Islet precursor cell (in vitro differentiated cells): ENCODE data around the gene MRPL9.
"Not testable (repeated sequence)": the region's sequence is repeated elsewhere in the genome, so short reads cannot be mapped to it uniquely, and the experiment has no call there.

Experiments
- DNase-seq: peaks from one replicate; pipeline ENCODE4 v3.0.0-alpha.2; 2018

The MRPL9 gene

GRCh38 chr1:151782741-151783140, 19.4 kb upstream of the MRPL9 start:
- DNase-seq, result no peak

- DNase-seq, result not testable (repeated sequence)
These were observed 18.7 kb upstream of the MRPL9 start for GRCh38 chr1:151782026-151782425.

- not testable (repeated sequence) for DNase-seq
These were observed 17.4 kb upstream of the MRPL9 start for GRCh38 chr1:151780736-151781135.

- DNase-seq, result no peak
These were observed 16.6 kb upstream of the MRPL9 start for GRCh38 chr1:151779852-151780251.

- no peak for DNase-seq
These were observed 14.0 kb upstream of the MRPL9 start for GRCh38 chr1:151777317-151777716.

GRCh38 chr1:151776665-151777062, 13.4 kb upstream of the MRPL9 start:
- DNase-seq, result no peak

- DNase-seq, result no peak
These were observed 12.8 kb upstream of the MRPL9 start for GRCh38 chr1:151775894-151776664.

- DNase-seq, result no peak
These were observed 11.1 kb upstream of the MRPL9 start for GRCh38 chr1:151774256-151774922.

GRCh38 chr1:151773702-151774101, 10.4 kb upstream of the MRPL9 start:
- peak; percentile 80 for DNase-seq

GRCh38 chr1:151769270-151769669, 6.0 kb upstream of the MRPL9 start:
- not testable (repeated sequence) for DNase-seq

GRCh38 chr1:151768351-151769066, 5.2 kb upstream of the MRPL9 start:
- peak; percentile 57 for DNase-seq

- no peak for DNase-seq
These were observed 694 bp upstream of the MRPL9 start for GRCh38 chr1:151763990-151764389.

GRCh38 chr1:151760597-151761385, 2.5 kb downstream of the MRPL9 start:
- no peak for DNase-seq

GRCh38 chr1:151759241-151759640, 4.1 kb downstream of the MRPL9 start:
- DNase-seq, result no peak

GRCh38 chr1:151756291-151756690, 7.0 kb downstream of the MRPL9 start:
- DNase-seq, result no peak

- DNase-seq, result no peak
These were observed 21.8 kb downstream of the MRPL9 start for GRCh38 chr1:151741516-151741915.

GRCh38 chr1:151739590-151740355, 23.5 kb downstream of the MRPL9 start:
- peak; percentile 86 for DNase-seq

- no peak for DNase-seq
These were observed 25.8 kb downstream of the MRPL9 start for GRCh38 chr1:151737479-151737878.

- no peak for DNase-seq
These were observed 26.3 kb downstream of the MRPL9 start for GRCh38 chr1:151737026-151737425.

GRCh38 chr1:151733995-151734394, 29.3 kb downstream of the MRPL9 start:
- not testable (repeated sequence) for DNase-seq

- no peak for DNase-seq
These were observed 30.2 kb downstream of the MRPL9 start for GRCh38 chr1:151733126-151733525.

- DNase-seq, result no peak
These were observed 33.4 kb downstream of the MRPL9 start for GRCh38 chr1:151729966-151730291.
